Glutamatergic neuron (in vitro differentiated cells): ENCODE data around the gene GRIN1. TPM values are rescaled to one million over a fixed set of nuclear protein-coding genes. Genes with fewer than 3 reads are reported as not detected.

ENCODE experiments used
- DNase-seq: peaks from one replicate; pipeline ENCODE4 v3.0.0; 2022
- H3K27ac Mint-ChIP-seq: one replicate; pipeline ENCODE4 v1.8.0; 2020; ENCODE audit warnings: mild to moderate bottlenecking, mixed read lengths, inconsistent platforms; ENCODE audit not compliant: unreplicated experiment
- H3K27me3 Mint-ChIP-seq: one replicate; pipeline ENCODE4 v1.8.0; 2020; ENCODE audit warnings: mild to moderate bottlenecking, moderate library complexity, mixed read lengths, inconsistent platforms; ENCODE audit not compliant: unreplicated experiment
- H3K36me3 Mint-ChIP-seq: one replicate; pipeline ENCODE4 v1.8.0; 2020; ENCODE audit warnings: mild to moderate bottlenecking, mixed read lengths, inconsistent platforms; ENCODE audit not compliant: unreplicated experiment
- H3K4me1 Mint-ChIP-seq: one replicate; pipeline ENCODE4 v1.8.0; 2020; ENCODE audit warnings: mild to moderate bottlenecking, low read depth, mixed read lengths, inconsistent platforms; ENCODE audit not compliant: unreplicated experiment
- H3K4me3 Mint-ChIP-seq: one replicate; pipeline ENCODE4 v1.8.0; 2020; ENCODE audit warnings: mild to moderate bottlenecking, mixed read lengths, inconsistent platforms; ENCODE audit not compliant: unreplicated experiment
- H3K9me3 Mint-ChIP-seq: one replicate; pipeline ENCODE4 v1.8.0; 2020; ENCODE audit warnings: mild to moderate bottlenecking, moderate library complexity, mixed read lengths, inconsistent platforms; ENCODE audit not compliant: unreplicated experiment
- total RNA-seq: library from RNA; stranded (reverse); fragmentation: NEBNext Ultra II Directional; extraction: Animal tissue kit (Norgen Biotek cat#: 25700); gene quantifications from one replicate; pipeline ENCODE4 v1.2.1, GENCODE V29; 2021; ENCODE audit not compliant: unreplicated experiment
- TF ChIP-seq, protein P1 (sequence below): fragments of 200-600 bp; sonication (generic); IDR thresholded peaks from one replicate; pipeline ENCODE4 v1.5.0; 2021; ENCODE audit not compliant: partially characterized antibody, unreplicated experiment

Gene GRIN1
- total RNA-seq, 1 donor from 2014 or later, result 5.5 TPM

DNA sequence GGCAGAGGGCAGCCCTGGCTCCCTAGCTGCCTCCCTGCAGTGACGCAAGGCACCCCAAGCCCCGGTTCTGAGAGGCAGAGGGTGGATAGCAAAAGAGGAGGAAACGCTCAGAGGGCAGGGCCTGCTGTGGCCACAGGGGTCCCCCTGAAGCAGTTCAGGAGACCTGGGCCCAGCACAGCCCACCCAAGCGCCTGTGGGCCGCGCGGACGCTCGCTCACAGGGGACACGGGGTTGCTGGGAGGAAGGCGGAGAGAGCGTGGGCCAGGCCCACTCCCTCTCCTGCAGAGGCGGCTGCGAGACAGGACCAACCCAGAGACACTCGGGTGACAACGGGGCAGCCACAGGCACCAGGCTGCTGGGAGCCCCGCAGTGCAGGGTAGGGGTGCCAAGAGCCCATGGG lies 40.8 kb downstream of the GRIN1 start:
- peaks cover 4% of the 10 kb centered on the region for H3K27me3 Mint-ChIP-seq
- peaks cover 3% of the 10 kb centered on the region for H3K9me3 Mint-ChIP-seq
- H3K4me3 Mint-ChIP-seq, result no peak overlapping the region
- no peak overlapping the region for H3K27ac Mint-ChIP-seq
- TF ChIP-seq, protein P1, sequence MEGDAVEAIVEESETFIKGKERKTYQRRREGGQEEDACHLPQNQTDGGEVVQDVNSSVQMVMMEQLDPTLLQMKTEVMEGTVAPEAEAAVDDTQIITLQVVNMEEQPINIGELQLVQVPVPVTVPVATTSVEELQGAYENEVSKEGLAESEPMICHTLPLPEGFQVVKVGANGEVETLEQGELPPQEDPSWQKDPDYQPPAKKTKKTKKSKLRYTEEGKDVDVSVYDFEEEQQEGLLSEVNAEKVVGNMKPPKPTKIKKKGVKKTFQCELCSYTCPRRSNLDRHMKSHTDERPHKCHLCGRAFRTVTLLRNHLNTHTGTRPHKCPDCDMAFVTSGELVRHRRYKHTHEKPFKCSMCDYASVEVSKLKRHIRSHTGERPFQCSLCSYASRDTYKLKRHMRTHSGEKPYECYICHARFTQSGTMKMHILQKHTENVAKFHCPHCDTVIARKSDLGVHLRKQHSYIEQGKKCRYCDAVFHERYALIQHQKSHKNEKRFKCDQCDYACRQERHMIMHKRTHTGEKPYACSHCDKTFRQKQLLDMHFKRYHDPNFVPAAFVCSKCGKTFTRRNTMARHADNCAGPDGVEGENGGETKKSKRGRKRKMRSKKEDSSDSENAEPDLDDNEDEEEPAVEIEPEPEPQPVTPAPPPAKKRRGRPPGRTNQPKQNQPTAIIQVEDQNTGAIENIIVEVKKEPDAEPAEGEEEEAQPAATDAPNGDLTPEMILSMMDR, result no peak
- no peaks in the 10 kb centered on the region for H3K36me3 Mint-ChIP-seq
- DNase-seq, result no peak
- H3K4me1 Mint-ChIP-seq, result no peaks in the 10 kb centered on the region

DNA sequence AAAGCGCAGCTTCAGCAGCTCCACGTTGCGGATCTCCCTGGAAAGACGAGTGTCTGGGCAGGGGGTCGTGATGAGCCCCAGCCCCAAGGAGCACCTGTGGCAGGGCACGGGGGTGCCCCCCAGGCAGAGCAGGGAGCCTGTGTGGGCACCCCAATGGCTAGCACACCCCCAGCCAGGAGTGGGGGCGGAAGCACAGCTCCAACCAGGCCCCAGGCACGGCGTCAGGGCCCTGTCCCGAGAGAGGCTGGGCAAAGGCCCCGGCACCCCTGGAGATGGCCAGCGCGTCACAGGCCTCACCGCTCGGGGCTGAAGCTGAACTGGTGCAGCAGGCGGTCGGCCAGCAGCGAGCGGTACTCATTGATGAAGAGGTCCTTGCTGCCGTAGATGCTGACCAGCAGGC lies 41.5 kb downstream of the GRIN1 start:
- H3K4me3 Mint-ChIP-seq, result no peak overlapping the region
- H3K27ac Mint-ChIP-seq, result no peak overlapping the region
- H3K9me3 Mint-ChIP-seq, result peaks cover 3% of the 10 kb centered on the region
- H3K36me3 Mint-ChIP-seq, result no peaks in the 10 kb centered on the region
- H3K4me1 Mint-ChIP-seq, result no peaks in the 10 kb centered on the region
- no peak for DNase-seq
- H3K27me3 Mint-ChIP-seq, result peaks cover 4% of the 10 kb centered on the region
- TF ChIP-seq, protein P1, result no peak

DNA sequence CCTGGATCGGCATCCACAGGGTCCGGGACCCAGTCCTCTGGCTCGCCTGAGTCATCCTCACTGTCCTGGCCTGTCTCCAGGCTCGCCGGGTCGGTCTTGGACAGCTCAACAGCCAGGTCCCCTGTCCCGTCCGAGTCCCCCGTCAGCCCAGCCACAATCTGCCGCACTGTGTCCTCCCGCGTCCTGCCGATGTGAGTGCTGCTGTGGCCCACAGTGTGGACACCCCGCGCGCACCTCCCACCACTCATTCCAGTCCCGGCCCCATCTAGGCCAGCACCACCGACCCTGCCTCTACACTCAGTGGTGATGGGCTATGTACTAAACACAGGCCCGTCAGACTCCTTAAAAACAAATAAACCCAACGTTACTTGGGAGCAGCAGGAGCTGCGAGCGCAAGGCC lies 42.7 kb downstream of the GRIN1 start:
- H3K4me3 Mint-ChIP-seq, result no peak overlapping the region
- H3K36me3 Mint-ChIP-seq, result no peaks in the 10 kb centered on the region
- TF ChIP-seq, protein P1, result no peak
- peaks cover 3% of the 10 kb centered on the region for H3K9me3 Mint-ChIP-seq
- peaks cover 4% of the 10 kb centered on the region for H3K27me3 Mint-ChIP-seq
- DNase-seq, result no peak
- H3K4me1 Mint-ChIP-seq, result no peaks in the 10 kb centered on the region
- H3K27ac Mint-ChIP-seq, result no peak overlapping the region

DNA sequence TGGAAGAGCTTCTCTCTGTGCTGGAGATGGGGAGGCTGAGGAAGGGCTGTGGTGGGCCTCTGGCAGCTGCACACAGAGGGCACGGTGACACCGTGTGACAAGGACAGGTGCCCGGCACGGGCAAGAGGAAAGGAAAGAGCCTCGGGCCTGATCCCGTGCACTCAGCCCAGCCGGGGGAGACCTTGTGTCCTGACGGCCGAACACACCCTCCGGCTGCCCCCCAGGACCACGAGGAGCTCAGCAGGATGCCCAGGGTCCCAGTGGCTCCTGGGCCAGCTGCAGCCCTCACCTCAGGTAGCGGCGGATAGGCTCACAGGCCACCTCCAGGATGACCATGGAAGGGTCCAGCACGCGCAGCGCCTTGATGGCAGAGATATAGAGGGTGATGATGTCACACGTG lies 43.9 kb downstream of the GRIN1 start:
- Mint-ChIP-seq H3K9me3 (peaks cover 9% of the 10 kb centered on the region), H3K4me3 (no peak overlapping the region), H3K27me3 (peaks cover 3% of the 10 kb centered on the region), H3K4me1 (peaks cover 2% of the 10 kb centered on the region), H3K27ac (no peak overlapping the region), H3K36me3 (no peaks in the 10 kb centered on the region)
- TF ChIP-seq, protein P1, result no peak
- no peak for DNase-seq

DNA sequence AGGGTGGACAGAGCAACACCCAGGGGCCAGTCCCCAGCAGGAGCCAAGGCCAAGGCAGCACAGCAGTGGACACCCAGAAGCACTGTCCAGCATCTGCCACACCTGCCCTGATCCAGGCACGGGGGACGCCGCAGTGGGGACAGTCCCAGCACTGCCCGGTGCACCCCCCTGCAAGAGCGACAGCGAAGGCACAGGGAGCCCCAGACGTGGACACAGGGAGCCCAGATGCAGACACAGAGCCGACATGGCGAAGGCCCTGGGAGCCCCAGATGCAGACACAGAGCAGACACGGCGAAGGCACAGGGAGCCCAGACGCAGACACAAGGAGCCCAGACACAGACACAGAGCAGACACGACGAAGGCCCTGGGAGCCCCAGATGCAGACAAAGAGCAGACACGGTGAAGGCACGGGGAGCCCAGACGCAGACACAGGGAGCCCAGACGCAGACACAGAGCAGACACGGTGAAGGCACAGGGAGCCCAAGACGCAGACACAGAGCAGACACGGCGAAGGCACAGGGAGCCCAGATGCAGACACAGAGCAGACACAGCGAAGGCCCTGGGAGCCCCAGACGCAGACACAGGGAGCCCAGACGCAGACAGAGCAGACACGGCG lies 45.1 kb downstream of the GRIN1 start:
- TF ChIP-seq, protein P1, result no peak
- DNase-seq, result no peak
- no peak overlapping the region for H3K4me3 Mint-ChIP-seq
- H3K36me3 Mint-ChIP-seq, result no peaks in the 10 kb centered on the region
- peaks cover 11% of the 10 kb centered on the region for H3K9me3 Mint-ChIP-seq
- peaks cover 2% of the 10 kb centered on the region for H3K4me1 Mint-ChIP-seq
- H3K27me3 Mint-ChIP-seq, result peaks cover 4% of the 10 kb centered on the region
- H3K27ac Mint-ChIP-seq, result no peak overlapping the region
